GM12801 (cell line): ENCODE measurements around the gene SLC6A17.

Experiments
- CTCF ChIP-seq: IDR thresholded peaks from one replicate; pipeline ENCODE4 v1.5.1; 2011; ENCODE audit warnings: control low read depth; ENCODE audit not compliant: insufficient read length; ENCODE audit errors: extremely low read depth

Gene SLC6A17

GRCh38 chr1:110174961-110175360 lies 24.7 kb downstream of the SLC6A17 start:
- TF ChIP-seq CTCF, result no peak

GRCh38 chr1:110176299-110176956 lies 26.1 kb downstream of the SLC6A17 start:
- no peak for TF ChIP-seq CTCF

- TF ChIP-seq CTCF, result no peak
Observed at GRCh38 chr1:110177775-110178174, 27.5 kb downstream of the SLC6A17 start.

- no peak for TF ChIP-seq CTCF
Observed at GRCh38 chr1:110183642-110184167, 33.4 kb downstream of the SLC6A17 start.

- no peak for TF ChIP-seq CTCF
Observed at GRCh38 chr1:110184446-110184845, 34.2 kb downstream of the SLC6A17 start.

- TF ChIP-seq CTCF, result no peak
Observed at GRCh38 chr1:110185181-110185580, 34.9 kb downstream of the SLC6A17 start.

GRCh38 chr1:110186558-110186957 lies 36.3 kb downstream of the SLC6A17 start:
- TF ChIP-seq CTCF, result no peak
